ENCODE data around the gene GPRIN3.

GRCh38 chr4:89263265-89263664, 44.3 kb downstream of the GPRIN3 start:
- TF ChIP-seq CTCF (IDR thresholded peaks at IDR 0.05) (no peak), POLR2AphosphoS5 (IDR thresholded peaks at IDR 0.05) (no peak)
